Neural progenitor cell (in vitro differentiated cells): ENCODE measurements around the gene ASB13.

Experiments
- CTCF ChIP-seq: fragments of 200-600 bp; sonication (generic); IDR thresholded peaks from 2 replicates; pipeline ENCODE4 v1.5.1; 2017; ENCODE audit warnings: antibody characterized with exemption, mild to moderate bottlenecking
- EZH2phosphoT487 ChIP-seq: fragments of 200-600 bp; sonication (generic); IDR thresholded peaks from 2 replicates; pipeline ENCODE4 v1.6.1; 2017; ENCODE audit warnings: antibody characterized with exemption

GRCh38 chr10:5622186-5622960, 44.0 kb downstream of the ASB13 start:
- TF ChIP-seq CTCF: no peak
- TF ChIP-seq EZH2phosphoT487: no peak
